Fibroblast of pulmonary artery (primary cell): Measurements from ENCODE around the gene SPSB2.
"Not testable (repeated sequence)": the region's sequence is repeated elsewhere in the genome, so short reads cannot be mapped to it uniquely, and the experiment has no call there.

Experiments used
- DNase-seq: peaks from one replicate; pipeline ENCODE4 v3.0.0-alpha.2; 2010; ENCODE audit warnings: low read depth
- H3K4me3 ChIP-seq: replicated peaks from 2 replicates; pipeline ENCODE4 v1.5.1; 2011; ENCODE audit warnings: low read depth, mild to moderate bottlenecking, control low read depth, low read length, moderate library complexity
- CTCF ChIP-seq: IDR thresholded peaks from 2 replicates; pipeline ENCODE4 v1.5.1; 2011; ENCODE audit warnings: mild to moderate bottlenecking, control low read depth, low read length, inconsistent platforms; ENCODE audit errors: missing control alignments

Gene SPSB2

GRCh38 chr12:6896846-6897435 is 23.8 kb upstream of the SPSB2 start:
- TF ChIP-seq CTCF = no peak
- no peak overlapping the region for H3K4me3 ChIP-seq
- no peak for DNase-seq

- no peak for TF ChIP-seq CTCF
- no peak overlapping the region for H3K4me3 ChIP-seq
- DNase-seq = no peak
Measured at GRCh38 chr12:6894321-6894720, 21.2 kb upstream of the SPSB2 start.

- DNase-seq, H3K4me3 ChIP-seq: not testable (repeated sequence)
Measured at GRCh38 chr12:6892683-6893082, 19.6 kb upstream of the SPSB2 start.

- no peak for TF ChIP-seq CTCF
- DNase-seq = no peak
- peak overlapping the region; percentile 50 for H3K4me3 ChIP-seq
Measured at GRCh38 chr12:6891646-6892001, 18.5 kb upstream of the SPSB2 start.

GRCh38 chr12:6890789-6891645 is 17.9 kb upstream of the SPSB2 start:
- peak; percentile 43 for TF ChIP-seq CTCF
- peak; percentile 97 for DNase-seq
- H3K4me3 ChIP-seq = peak overlapping the region; percentile 50

- H3K4me3 ChIP-seq, DNase-seq: not testable (repeated sequence)
Measured at GRCh38 chr12:6889775-6890573, 16.9 kb upstream of the SPSB2 start.

GRCh38 chr12:6888794-6889193 is 15.7 kb upstream of the SPSB2 start:
- DNase-seq, H3K4me3 ChIP-seq: not testable (repeated sequence)

- no peak for TF ChIP-seq CTCF
- H3K4me3 ChIP-seq = no peak overlapping the region
- no peak for DNase-seq
Measured at GRCh38 chr12:6888360-6888759, 15.3 kb upstream of the SPSB2 start.
